ENCODE measurements around the gene SSBP4.

Gene SSBP4

GRCh38 chr19:18433735-18434398, 14.7 kb downstream of the SSBP4 start:
- DNase-seq (ENCODE audit: low read depth): no peak

GRCh38 chr19:18434411-18435175, 15.4 kb downstream of the SSBP4 start:
- DNase-seq (ENCODE audit: low read depth): no peak

- DNase-seq (ENCODE audit: low read depth): no peak
Observed at GRCh38 chr19:18435178-18435841, 16.1 kb downstream of the SSBP4 start.

- no peak for DNase-seq (ENCODE audit: low read depth)
Observed at GRCh38 chr19:18435842-18436670, 16.9 kb downstream of the SSBP4 start.

GRCh38 chr19:18436671-18437490, 17.7 kb downstream of the SSBP4 start:
- peak; percentile 67 for DNase-seq (ENCODE audit: low read depth)

GRCh38 chr19:18437491-18438330, 18.5 kb downstream of the SSBP4 start, which contains the start of gene ISYNA1:
TSS of gene ISYNA1 (minus strand) at chr19:18438133. CDS start at chr19:18437979, 154 bp downstream.
- peak; percentile 54 for DNase-seq (ENCODE audit: low read depth)

GRCh38 chr19:18438331-18439024, 19.3 kb downstream of the SSBP4 start:
- DNase-seq (ENCODE audit: low read depth): no peak

- no peak for DNase-seq (ENCODE audit: low read depth)
Observed at GRCh38 chr19:18439025-18439909, 20.1 kb downstream of the SSBP4 start.

GRCh38 chr19:18439910-18440237, 20.7 kb downstream of the SSBP4 start:
- DNase-seq (ENCODE audit: low read depth): no peak

- DNase-seq (ENCODE audit: low read depth): no peak
Observed at GRCh38 chr19:18440415-18440877, 21.2 kb downstream of the SSBP4 start.

- DNase-seq (ENCODE audit: low read depth): no peak
Observed at GRCh38 chr19:18440936-18441803, 22.0 kb downstream of the SSBP4 start.

GRCh38 chr19:18441804-18442788, 22.9 kb downstream of the SSBP4 start:
- no peak for DNase-seq (ENCODE audit: low read depth)

- no peak for DNase-seq (ENCODE audit: low read depth)
Observed at GRCh38 chr19:18442941-18443340, 23.7 kb downstream of the SSBP4 start.

- DNase-seq (ENCODE audit: low read depth): no peak
Observed at GRCh38 chr19:18443406-18443805, 24.2 kb downstream of the SSBP4 start.

GRCh38 chr19:18443831-18444230, 24.6 kb downstream of the SSBP4 start:
- no peak for DNase-seq (ENCODE audit: low read depth)

GRCh38 chr19:18444513-18444912, 25.3 kb downstream of the SSBP4 start:
- DNase-seq (ENCODE audit: low read depth): no peak
